Caco-2 (cell line): Measurements from ENCODE around the gene PLEKHG4. TPM values are rescaled to one million over a fixed set of nuclear protein-coding genes. Genes with fewer than 3 reads are reported as not detected.
A peak's percentile ranks its signal among the peaks of the same experiment; 100 is the strongest.

Experiments used
- BruUV-seq: library from RNA; stranded (reverse); fragments of 400-500 nt; replicated peaks from 2 replicates; lab custom pipeline; 2021; lab: Mats Ljungman, UMichigan
- CTCF ChIA-PET: fragments of 300-600 bp; sonication (Branson Sonifier 250); formaldehyde crosslinking; loops from one replicate; lab custom pipeline; 2022; ENCODE audit warnings: antibody characterized with exemption; lab: Charles Lee
- POLR2A ChIA-PET: fragments of 300-600 bp; sonication (Branson Sonifier 250); formaldehyde crosslinking; loops from one replicate; lab custom pipeline; 2022; ENCODE audit warnings: antibody characterized with exemption; lab: Charles Lee
- DNase-seq, 2 experiments: peaks; one replicate each; pipeline versions ENCODE4 v3.0.0 to v3.0.0-alpha.2; 2020 to 2022
- H3K27me3 ChIP-seq: replicated peaks from 2 replicates; pipeline ENCODE4 v1.6.0; 2011; ENCODE audit warnings: low read length; ENCODE audit not compliant: control insufficient read depth, insufficient read depth
- H3K36me3 ChIP-seq: 2 replicates; pipeline ENCODE4 v1.5.1; 2011; ENCODE audit warnings: low read length; ENCODE audit not compliant: control insufficient read depth, insufficient read depth
- H3K4me1 ChIP-seq: fragments of 250-450 bp; sonication (Bioruptor Pico); 2 replicates; pipeline ENCODE4 v1.5.1; 2020; ENCODE audit warnings: mild to moderate bottlenecking
- H3K4me3 ChIP-seq: 2 replicates; pipeline ENCODE4 v1.5.1; 2011; ENCODE audit warnings: low read depth, mild to moderate bottlenecking, control low read depth, low read length
- H3K9me3 ChIP-seq: fragments of 250-450 bp; sonication (Bioruptor Pico); 2 replicates; pipeline ENCODE4 v1.5.1; 2020; ENCODE audit warnings: mild to moderate bottlenecking, moderate library complexity
- H3K27ac Mint-ChIP-seq: one replicate; pipeline ENCODE4 v1.8.0; 2022; ENCODE audit warnings: mixed read lengths; ENCODE audit not compliant: unreplicated experiment
- H3K27me3 Mint-ChIP-seq: one replicate; pipeline ENCODE4 v1.8.0; 2022; ENCODE audit warnings: mixed read lengths; ENCODE audit not compliant: insufficient read depth, unreplicated experiment
- H3K36me3 Mint-ChIP-seq: one replicate; pipeline ENCODE4 v1.8.0; 2022; ENCODE audit warnings: mild to moderate bottlenecking, mixed read lengths; ENCODE audit not compliant: insufficient read depth, unreplicated experiment
- H3K4me1 Mint-ChIP-seq: one replicate; pipeline ENCODE4 v1.8.0; 2022; ENCODE audit warnings: low read depth, mixed read lengths; ENCODE audit not compliant: unreplicated experiment
- H3K4me3 Mint-ChIP-seq: one replicate; pipeline ENCODE4 v1.8.0; 2022; ENCODE audit warnings: mild to moderate bottlenecking, moderate library complexity, mixed read lengths; ENCODE audit not compliant: unreplicated experiment
- H3K9me3 Mint-ChIP-seq: one replicate; pipeline ENCODE4 v1.8.0; 2022; ENCODE audit warnings: mixed read lengths; ENCODE audit not compliant: unreplicated experiment
- CTCF ChIP-seq, 2 experiments: fragments of 200-600 bp in 1 of 2; IDR thresholded peaks; 1 replicate in 1 of 2; 2 replicates in 1 of 2; pipeline versions ENCODE4 v1.5.1 to v1.8.0; 2011 to 2022; ENCODE audit warnings: antibody characterized with exemption in 1 of 2, control low read depth in 1 of 2, inconsistent platforms in 1 of 2, low read depth in 1 of 2, low read length in 1 of 2, mild to moderate bottlenecking in 1 of 2, moderate library complexity in 1 of 2; ENCODE audit not compliant: insufficient read depth in 1 of 2, severe bottlenecking in 1 of 2, unreplicated experiment in 1 of 2
- intact Hi-C: fragments of 100-400 bp; cut with micrococcal nuclease; formaldehyde crosslinking; loops from one replicate; pipeline ENCODE4 v1.10.0; 2022; ENCODE audit not compliant: unreplicated experiment
- total RNA-seq: library from RNA; stranded (reverse); gene quantifications from 2 replicates; pipeline ENCODE4 v1.2.3, GENCODE V29; 2022

Gene PLEKHG4
- total RNA-seq, 1 experiment from 2014 or later = 91.0 TPM

- no peak for TF ChIP-seq CTCF (IDR thresholded peaks at IDR 0.05; ENCODE audit: insufficient read depth in 1 of 2, low read depth in 1 of 2, low read length in 1 of 2, severe bottlenecking in 1 of 2, unreplicated experiment in 1 of 2)
- peaks cover 2% of the 10 kb centered on the region; the same call in 1 of the 2 replicates for H3K36me3 ChIP-seq
- CTCF ChIA-PET = interaction anchor here (0.6 kb wide), 1 partner anchor 345 kb away, joined by 3 read pairs; no protein-coding TSS in a partner anchor
Measured at GRCh38 chr16:67237396-67238277, 41.7 kb upstream of the PLEKHG4 start.

GRCh38 chr16:67238278-67238575, 41.1 kb upstream of the PLEKHG4 start:
- Histone ChIP-seq H3K36me3 (peaks cover 2% of the 10 kb centered on the region; the same call in 1 of the 2 replicates), H3K9me3 (no peaks in the 10 kb centered on the region), H3K27me3 (no peaks in the 10 kb centered on the region), H3K4me1 (peaks cover 23% of the 10 kb centered on the region), H3K4me3 (no peak overlapping the region)
- no peak for DNase-seq
- no peak overlapping the region for H3K27ac Mint-ChIP-seq
- intact Hi-C loops = no loop called here
- no peak for TF ChIP-seq CTCF (IDR thresholded peaks at IDR 0.05; ENCODE audit: insufficient read depth in 1 of 2, low read depth in 1 of 2, low read length in 1 of 2, severe bottlenecking in 1 of 2, unreplicated experiment in 1 of 2)
- H3K4me1 Mint-ChIP-seq = peaks cover 15% of the 10 kb centered on the region
- ChIA-PET CTCF (interaction anchor here (0.6 kb wide), 1 partner anchor 86 kb away, joined by 4 read pairs; no protein-coding TSS in a partner anchor), POLR2A (interaction anchor here (1.0 kb wide), 1 partner anchor 9 kb away, joined by 3 read pairs; the partner anchor contains the start of gene FHOD1)
- H3K9me3 Mint-ChIP-seq = no peaks in the 10 kb centered on the region
- H3K4me3 Mint-ChIP-seq = no peak overlapping the region
- H3K36me3 Mint-ChIP-seq = peaks cover 53% of the 10 kb centered on the region
- no peaks in the 10 kb centered on the region for H3K27me3 Mint-ChIP-seq
- BruUV-seq = no TSS peak

More at GRCh38 chr16:67237396-67238277, 41.7 kb upstream of the PLEKHG4 start:
- Mint-ChIP-seq H3K4me1 (peaks cover 13% of the 10 kb centered on the region), H3K4me3 (no peak overlapping the region), H3K9me3 (no peaks in the 10 kb centered on the region), H3K27me3 (no peaks in the 10 kb centered on the region), H3K27ac (peak overlapping the region; percentile 33), H3K36me3 (peaks cover 59% of the 10 kb centered on the region)
- H3K4me1 ChIP-seq = peaks cover 23% of the 10 kb centered on the region
- POLR2A ChIA-PET = interaction anchor here (1.0 kb wide), 1 partner anchor 9 kb away, joined by 3 read pairs; the partner anchor contains the start of gene FHOD1
- intact Hi-C loops = no loop called here
- no TSS peak for BruUV-seq
- no peak for DNase-seq
- H3K4me3 ChIP-seq = no peak overlapping the region
- no peaks in the 10 kb centered on the region for H3K9me3 ChIP-seq
- no peaks in the 10 kb centered on the region for H3K27me3 ChIP-seq

- Histone ChIP-seq H3K4me1 (peaks cover 26% of the 10 kb centered on the region), H3K4me3 (no peak overlapping the region), H3K9me3 (no peaks in the 10 kb centered on the region), H3K36me3 (no peaks in the 10 kb centered on the region), H3K27me3 (no peaks in the 10 kb centered on the region)
- Mint-ChIP-seq H3K27me3 (no peaks in the 10 kb centered on the region), H3K27ac (peak overlapping the region; percentile 3), H3K4me3 (no peak overlapping the region), H3K36me3 (peaks cover 46% of the 10 kb centered on the region), H3K4me1 (peaks cover 17% of the 10 kb centered on the region), H3K9me3 (no peaks in the 10 kb centered on the region)
- TF ChIP-seq CTCF (IDR thresholded peaks at IDR 0.05; ENCODE audit: insufficient read depth in 1 of 2, low read depth in 1 of 2, low read length in 1 of 2, severe bottlenecking in 1 of 2, unreplicated experiment in 1 of 2) = no peak
- no peak for DNase-seq
- CTCF ChIA-PET = interaction anchor here (0.6 to 0.8 kb wide), 2 partner anchors 12 to 87 kb away, joined by 3 to 4 read pairs; partner anchors contain the start of gene TMEM208
- POLR2A ChIA-PET = interaction anchor here (0.6 kb wide), 1 partner anchor 101 kb away, joined by 3 read pairs; no protein-coding TSS in a partner anchor
- intact Hi-C loops = no loop called here
- no TSS peak for BruUV-seq
Measured at GRCh38 chr16:67238806-67239470, 40.4 kb upstream of the PLEKHG4 start.
